Progenitor cell of endocrine pancreas (in vitro differentiated cells): ENCODE measurements around the gene GLS2. TPM values are rescaled to one million over a fixed set of nuclear protein-coding genes. Genes with fewer than 3 reads are reported as not detected.

Source experiments
- DNase-seq: peaks from one replicate; pipeline ENCODE4 v3.0.0; 2021; ENCODE audit warnings: low spot score; ENCODE audit not compliant: unreplicated experiment
- H3K27ac Mint-ChIP-seq: 2 replicates; pipeline ENCODE4 v1.8.0; 2021; ENCODE audit warnings: mild to moderate bottlenecking, moderate library complexity, mixed read lengths
- H3K27me3 Mint-ChIP-seq: 2 replicates; pipeline ENCODE4 v1.8.0; 2021; ENCODE audit warnings: mixed read lengths
- H3K36me3 Mint-ChIP-seq: 2 replicates; pipeline ENCODE4 v1.8.0; 2022; ENCODE audit warnings: mixed read lengths; ENCODE audit not compliant: insufficient read depth
- H3K4me1 Mint-ChIP-seq: 2 replicates; pipeline ENCODE4 v1.8.0; 2021; ENCODE audit warnings: low read depth, mixed read lengths
- H3K4me3 Mint-ChIP-seq: 2 replicates; pipeline ENCODE4 v1.8.0; 2021; ENCODE audit warnings: low read depth, mild to moderate bottlenecking, moderate library complexity, mixed read lengths
- H3K9me3 Mint-ChIP-seq: 2 replicates; pipeline ENCODE4 v1.8.0; 2021; ENCODE audit warnings: low read depth, mixed read lengths
- CTCF ChIP-seq: fragments of 200-600 bp; sonication (generic); IDR thresholded peaks from one replicate; pipeline ENCODE4 v1.5.0; 2021; ENCODE audit warnings: antibody characterized with exemption, mild to moderate bottlenecking; ENCODE audit not compliant: unreplicated experiment
- total RNA-seq: library from RNA; stranded (reverse); gene quantifications from 2 replicates; pipeline ENCODE4 v1.2.1, GENCODE V29; 2021

Gene GLS2
- total RNA-seq, 1 donor from 2014 or later = 3.1 TPM

- no peak for TF ChIP-seq CTCF
- no peak for DNase-seq
- Mint-ChIP-seq H3K27ac (no peak overlapping the region), H3K4me1 (peaks cover 6% of the 10 kb centered on the region), H3K27me3 (peaks cover 35% of the 10 kb centered on the region), H3K9me3 (peaks cover 4% of the 10 kb centered on the region), H3K4me3 (no peak overlapping the region), H3K36me3 (peaks cover 2% of the 10 kb centered on the region)
Observed at GRCh38 chr12:56484566-56484965, 3.4 kb downstream of the GLS2 start.

GRCh38 chr12:56479625-56480024 lies 8.3 kb downstream of the GLS2 start:
- DNase-seq = no peak
- H3K27me3 Mint-ChIP-seq = peaks cover 1% of the 10 kb centered on the region
- TF ChIP-seq CTCF = no peak
- no peak overlapping the region for H3K27ac Mint-ChIP-seq
- no peaks in the 10 kb centered on the region for H3K4me1 Mint-ChIP-seq
- no peaks in the 10 kb centered on the region for H3K36me3 Mint-ChIP-seq
- no peak overlapping the region for H3K4me3 Mint-ChIP-seq
- no peaks in the 10 kb centered on the region for H3K9me3 Mint-ChIP-seq

- H3K4me3 Mint-ChIP-seq = no peak overlapping the region
- no peaks in the 10 kb centered on the region for H3K9me3 Mint-ChIP-seq
- H3K36me3 Mint-ChIP-seq = peaks cover 1% of the 10 kb centered on the region
- no peak for TF ChIP-seq CTCF
- no peaks in the 10 kb centered on the region for H3K27me3 Mint-ChIP-seq
- no peaks in the 10 kb centered on the region for H3K4me1 Mint-ChIP-seq
- H3K27ac Mint-ChIP-seq = no peak overlapping the region
- DNase-seq = no peak
Observed at GRCh38 chr12:56477521-56478225, 10.3 kb downstream of the GLS2 start.

GRCh38 chr12:56476972-56477432 lies 11.0 kb downstream of the GLS2 start:
- no peaks in the 10 kb centered on the region for H3K27me3 Mint-ChIP-seq
- no peak for TF ChIP-seq CTCF
- H3K9me3 Mint-ChIP-seq = no peaks in the 10 kb centered on the region
- H3K4me3 Mint-ChIP-seq = no peak overlapping the region
- peaks cover 1% of the 10 kb centered on the region for H3K36me3 Mint-ChIP-seq
- H3K27ac Mint-ChIP-seq = no peak overlapping the region
- no peak for DNase-seq
- H3K4me1 Mint-ChIP-seq = no peaks in the 10 kb centered on the region

GRCh38 chr12:56476143-56476542 lies 11.8 kb downstream of the GLS2 start:
- Mint-ChIP-seq H3K4me3 (no peak overlapping the region), H3K27ac (no peak overlapping the region), H3K9me3 (no peaks in the 10 kb centered on the region), H3K4me1 (no peaks in the 10 kb centered on the region), H3K27me3 (no peaks in the 10 kb centered on the region), H3K36me3 (peaks cover 1% of the 10 kb centered on the region)
- no peak for DNase-seq
- no peak for TF ChIP-seq CTCF
